ENCODE measurements around the gene ATP6V1C2.
A peak's percentile ranks its signal among the peaks of the same experiment; 100 is the strongest.

ATP6V1C2 gene, protein sequence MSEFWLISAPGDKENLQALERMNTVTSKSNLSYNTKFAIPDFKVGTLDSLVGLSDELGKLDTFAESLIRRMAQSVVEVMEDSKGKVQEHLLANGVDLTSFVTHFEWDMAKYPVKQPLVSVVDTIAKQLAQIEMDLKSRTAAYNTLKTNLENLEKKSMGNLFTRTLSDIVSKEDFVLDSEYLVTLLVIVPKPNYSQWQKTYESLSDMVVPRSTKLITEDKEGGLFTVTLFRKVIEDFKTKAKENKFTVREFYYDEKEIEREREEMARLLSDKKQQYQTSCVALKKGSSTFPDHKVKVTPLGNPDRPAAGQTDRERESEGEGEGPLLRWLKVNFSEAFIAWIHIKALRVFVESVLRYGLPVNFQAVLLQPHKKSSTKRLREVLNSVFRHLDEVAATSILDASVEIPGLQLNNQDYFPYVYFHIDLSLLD

DNA sequence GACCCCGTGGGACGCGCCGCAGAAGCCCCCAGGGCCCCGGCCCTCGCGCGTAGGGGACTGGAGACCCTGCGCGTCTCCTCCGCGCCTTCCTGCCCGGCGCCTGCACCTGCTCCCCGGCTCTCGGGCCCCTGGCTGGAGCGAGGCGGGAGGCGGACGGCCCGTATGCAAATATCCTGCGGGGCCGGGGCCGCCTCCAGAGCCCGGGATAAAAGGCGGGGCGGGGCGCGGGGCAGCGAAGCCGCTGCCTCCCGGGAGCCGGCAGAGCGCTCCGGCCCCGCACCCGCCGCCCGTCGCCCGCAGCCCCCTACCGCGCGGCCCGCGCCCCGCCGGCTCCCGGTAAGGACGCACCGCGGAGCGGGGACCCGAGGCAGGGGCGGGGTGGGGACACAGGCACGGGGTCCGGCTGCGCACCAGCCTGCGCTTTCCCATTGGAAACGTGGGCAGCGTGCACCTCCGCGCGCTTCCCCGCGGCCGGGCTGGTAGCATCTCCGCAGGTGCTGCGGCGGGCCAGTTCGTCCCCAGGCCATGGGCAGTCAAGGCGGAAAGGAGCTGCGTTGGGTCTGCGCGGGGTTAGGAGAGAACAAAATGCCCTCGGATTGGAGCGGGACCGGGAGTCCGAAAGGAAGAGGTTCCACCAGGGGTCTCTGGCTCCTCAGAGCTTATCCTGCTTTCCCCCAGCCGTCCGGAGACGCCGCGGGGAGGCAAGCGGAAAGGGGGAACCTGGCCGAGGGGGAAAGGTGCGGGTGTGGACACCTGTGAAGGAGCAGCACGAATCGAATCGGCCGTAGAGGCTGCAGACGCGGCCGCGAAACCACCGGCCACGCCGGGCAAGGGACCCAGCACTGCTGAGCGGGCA is at the start of gene ATP6V1C2:
TSS of gene ATP6V1C2 (plus strand) at position 235 of the 856 bp plus-strand sequence. CDS start 1,220 bp downstream, outside the sequence.
- DNase-seq = peak; percentile 53

- no peak for DNase-seq
Observed at GRCh38 chr2:10675131-10675530, 46.3 kb upstream of the ATP6V1C2 start.

- DNase-seq = no peak
Observed at GRCh38 chr2:10678225-10678624, 43.2 kb upstream of the ATP6V1C2 start.

DNA sequence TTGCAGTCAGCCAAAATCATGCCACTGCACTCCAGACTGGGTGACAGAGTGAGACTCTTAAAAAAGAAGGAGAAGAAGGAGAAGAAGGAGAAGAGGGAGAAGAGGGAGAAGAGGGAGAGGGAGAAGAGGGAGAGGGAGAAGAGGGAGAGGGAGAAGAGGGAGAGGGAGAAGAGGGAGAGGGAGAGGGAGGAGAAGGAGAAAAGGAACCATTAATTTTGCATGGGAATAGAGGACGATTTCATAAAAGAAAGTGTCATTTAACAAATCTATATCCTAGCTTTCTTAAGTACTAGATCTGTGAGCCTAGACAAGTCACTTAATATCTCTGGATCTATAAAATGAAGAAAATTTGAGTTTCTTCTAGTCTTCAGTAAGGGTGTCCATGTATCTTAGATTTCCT is 41.2 kb upstream of the ATP6V1C2 start:
- no peak for DNase-seq

GRCh38 chr2:10680957-10681356 is 40.5 kb upstream of the ATP6V1C2 start:
- DNase-seq = no peak

- DNase-seq = no peak
Observed at GRCh38 chr2:10686176-10686730, 35.2 kb upstream of the ATP6V1C2 start.

DNA sequence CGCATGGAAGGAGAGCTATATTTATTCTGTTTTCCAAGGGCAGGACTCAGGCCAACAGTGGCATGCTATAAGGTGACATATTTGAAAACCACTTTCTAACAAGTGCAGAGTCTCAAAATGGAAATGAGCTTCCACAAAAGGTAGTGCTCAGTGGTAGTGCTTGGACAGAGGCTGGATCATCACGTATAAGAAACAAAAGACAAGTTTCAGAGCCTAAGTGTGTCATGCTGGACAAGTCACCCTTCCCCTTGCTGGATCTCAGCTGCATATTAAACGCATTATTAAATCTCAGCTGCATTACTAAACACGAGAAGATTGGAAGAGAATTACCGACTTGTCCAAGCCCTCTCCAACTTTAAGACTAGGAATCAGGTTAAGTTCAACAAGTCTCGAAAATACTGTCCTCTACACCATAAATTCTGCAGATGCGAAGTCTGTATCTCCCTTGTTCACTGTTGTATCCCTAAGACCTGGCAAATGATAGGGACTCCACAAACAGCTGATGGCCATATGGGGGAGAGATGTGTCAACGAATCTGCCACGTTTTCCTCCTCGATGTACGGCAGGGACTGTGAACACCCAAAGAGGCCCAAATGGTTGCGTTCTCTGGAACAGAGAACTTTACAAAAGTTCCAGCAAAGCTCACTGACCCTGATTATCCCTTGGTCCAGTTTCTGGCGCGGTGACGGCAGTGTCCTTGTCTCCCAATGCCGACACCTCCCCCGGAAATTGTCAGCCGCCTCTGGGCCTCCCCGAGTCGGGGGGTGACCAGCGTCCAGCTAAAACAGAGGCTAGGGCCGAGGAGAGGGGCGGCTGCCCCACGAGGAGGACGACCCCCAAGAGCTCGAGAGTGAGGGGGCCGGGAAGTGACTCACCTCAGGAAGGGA is 32.3 kb upstream of the ATP6V1C2 start:
- DNase-seq = peak; percentile 36

DNA sequence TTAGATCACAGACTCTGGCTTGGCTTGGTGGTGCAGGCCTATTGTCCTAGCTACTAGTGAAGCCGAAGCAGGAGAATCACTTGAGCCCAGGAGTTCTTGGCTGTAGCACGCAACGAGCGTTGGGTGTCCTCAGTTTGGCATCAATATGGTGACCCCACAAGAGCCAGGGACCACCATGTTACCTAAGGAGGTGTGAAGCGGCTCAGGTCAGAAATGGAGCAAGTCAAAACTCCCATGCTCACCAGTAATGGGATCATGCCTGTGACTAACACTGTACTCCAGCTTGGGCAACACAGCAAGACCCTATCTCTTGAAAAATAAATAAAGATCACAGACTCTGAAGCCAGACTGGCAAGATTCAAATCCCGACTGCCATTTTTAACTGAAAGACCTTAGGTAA is 29.9 kb upstream of the ATP6V1C2 start:
- DNase-seq = no peak

- no peak for DNase-seq
Observed at GRCh38 chr2:10700078-10700803, 21.2 kb upstream of the ATP6V1C2 start.

DNA sequence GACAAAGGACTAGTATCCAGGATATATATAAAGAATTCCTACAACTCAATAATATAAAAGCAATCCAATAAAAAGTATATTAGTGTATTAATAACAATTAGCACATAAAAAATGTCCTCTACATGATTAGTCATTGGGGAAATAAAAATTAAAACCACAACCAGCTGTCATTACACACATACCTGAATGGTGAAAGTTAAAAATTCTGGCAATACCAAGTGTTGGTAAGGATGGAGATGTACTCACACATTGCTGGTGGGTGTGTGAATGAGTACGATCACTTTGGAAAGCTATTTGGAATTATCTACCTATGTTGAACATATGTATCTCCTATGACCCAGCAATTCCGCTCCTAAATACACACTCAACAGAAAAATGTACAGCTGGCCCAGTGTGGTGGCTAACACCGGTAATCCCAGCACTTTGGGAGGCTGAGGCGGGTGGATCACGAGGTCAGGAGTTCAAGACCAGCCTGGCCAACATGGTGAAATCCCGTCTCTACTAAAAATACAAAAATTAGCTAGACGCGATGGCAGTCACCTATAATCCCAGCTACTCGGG is 17.3 kb upstream of the ATP6V1C2 start:
- DNase-seq = no peak

- DNase-seq = no peak
Observed at GRCh38 chr2:10706033-10706432, 15.4 kb upstream of the ATP6V1C2 start.

- no peak for DNase-seq
Observed at GRCh38 chr2:10707831-10708230, 13.6 kb upstream of the ATP6V1C2 start.

DNA sequence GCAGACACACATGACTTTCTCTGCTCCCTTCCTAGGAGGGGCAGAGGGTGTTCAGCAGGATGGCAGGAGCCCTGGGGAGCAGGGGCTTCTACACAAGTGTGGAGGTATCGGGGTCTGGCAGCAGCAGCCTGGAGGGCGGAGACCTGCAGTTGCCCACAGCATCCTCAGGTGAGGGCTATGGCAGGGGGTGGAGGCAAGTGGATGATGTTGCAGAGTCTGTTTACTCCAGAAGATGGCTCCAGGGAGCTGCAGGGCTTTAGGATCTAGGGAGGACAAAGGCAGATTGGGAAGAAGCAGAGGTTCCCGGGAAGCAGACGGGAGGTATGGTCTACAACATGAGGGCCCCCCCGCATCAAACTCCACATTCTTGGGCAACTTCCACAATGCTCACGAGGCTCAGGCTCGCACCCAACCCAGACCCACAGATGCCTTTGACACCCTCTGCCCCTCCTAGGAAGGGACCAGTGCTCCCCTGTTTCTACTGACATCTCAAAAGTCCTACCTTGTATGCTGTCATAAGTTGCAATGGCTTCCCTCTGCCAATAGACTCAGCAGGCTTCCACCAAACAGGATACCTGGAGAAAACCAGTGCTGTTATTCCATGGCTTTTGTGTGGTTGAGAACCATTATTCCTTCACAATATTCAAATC is 12.0 kb upstream of the ATP6V1C2 start:
- no peak for DNase-seq

DNA sequence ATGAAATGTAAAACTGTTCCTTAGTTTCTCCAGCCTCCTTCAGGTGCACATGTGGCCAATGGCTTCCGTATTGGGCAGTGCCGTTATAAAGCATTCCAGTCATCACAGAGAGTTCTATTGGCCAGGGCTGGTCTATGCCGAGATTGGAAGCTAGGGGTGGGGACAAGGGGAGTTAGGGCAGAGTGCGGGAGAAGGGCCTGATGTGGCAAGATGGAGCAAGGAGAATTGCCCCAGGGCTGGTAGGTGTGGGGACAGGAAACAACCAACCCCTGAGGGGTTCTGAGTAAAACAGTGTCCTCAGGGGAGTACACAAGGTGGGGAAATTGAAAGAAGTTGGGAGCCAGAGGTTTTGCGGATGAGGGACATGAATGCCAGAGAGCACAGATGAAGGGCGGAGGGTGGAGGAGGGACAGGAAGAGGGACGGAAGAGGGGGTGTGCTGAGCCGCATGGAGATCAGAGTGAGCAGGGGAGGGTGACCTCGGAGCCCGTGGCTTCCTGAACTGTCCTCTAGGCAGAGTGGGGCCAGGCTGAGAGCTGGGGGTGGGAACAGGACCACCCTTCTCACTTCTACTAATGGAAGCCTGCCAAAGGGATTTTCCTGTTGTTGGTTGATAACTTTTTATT is 9.1 kb upstream of the ATP6V1C2 start:
- DNase-seq = peak; percentile 19

DNA sequence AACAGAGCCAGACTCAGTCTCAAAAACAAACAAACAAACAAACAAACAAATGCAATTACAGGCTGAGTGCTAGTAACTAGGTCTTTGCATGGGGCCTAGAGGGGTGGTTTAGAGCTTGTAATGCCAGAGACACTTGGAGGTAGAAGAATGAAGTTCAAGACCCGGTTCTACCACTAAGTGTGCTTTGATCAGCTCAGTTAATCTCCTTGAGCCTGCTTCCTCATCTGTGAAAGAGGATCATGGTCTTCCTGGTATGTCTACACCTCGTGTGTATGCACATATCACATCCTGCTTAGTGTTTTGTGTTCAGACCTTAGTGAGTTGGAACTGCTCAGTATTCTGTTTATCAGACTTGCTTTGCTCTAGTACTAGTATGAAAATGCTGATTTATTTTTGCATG is 4.8 kb upstream of the ATP6V1C2 start:
- DNase-seq = no peak

DNA sequence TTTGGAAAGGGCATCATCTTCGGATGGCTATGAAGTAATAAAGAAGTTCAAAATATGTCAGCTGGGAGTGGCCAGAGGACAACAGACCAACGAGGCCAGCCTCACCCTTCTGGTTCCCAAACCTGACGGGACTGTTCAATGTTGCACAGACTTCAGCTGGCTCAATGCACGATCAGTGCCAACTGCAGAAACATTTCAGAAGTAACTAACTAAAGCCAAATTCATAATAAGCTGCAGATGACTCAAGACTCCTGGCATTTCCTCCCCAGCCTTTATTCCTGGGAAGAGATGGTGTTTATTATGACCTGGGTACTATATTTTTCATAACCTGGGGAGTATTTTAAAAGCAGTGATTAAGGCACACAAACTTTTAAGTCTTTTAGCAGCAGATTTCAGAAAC is 3.8 kb upstream of the ATP6V1C2 start:
- DNase-seq = no peak

GRCh38 chr2:10720306-10720705 is 1.1 kb upstream of the ATP6V1C2 start:
- DNase-seq = no peak

- DNase-seq = no peak
Observed at GRCh38 chr2:10720947-10721395, 459 bp upstream of the ATP6V1C2 start.

- DNase-seq = no peak
Observed at GRCh38 chr2:10722252-10722825, 909 bp downstream of the ATP6V1C2 start.
